ENCODE data around the gene MCU.

DNA sequence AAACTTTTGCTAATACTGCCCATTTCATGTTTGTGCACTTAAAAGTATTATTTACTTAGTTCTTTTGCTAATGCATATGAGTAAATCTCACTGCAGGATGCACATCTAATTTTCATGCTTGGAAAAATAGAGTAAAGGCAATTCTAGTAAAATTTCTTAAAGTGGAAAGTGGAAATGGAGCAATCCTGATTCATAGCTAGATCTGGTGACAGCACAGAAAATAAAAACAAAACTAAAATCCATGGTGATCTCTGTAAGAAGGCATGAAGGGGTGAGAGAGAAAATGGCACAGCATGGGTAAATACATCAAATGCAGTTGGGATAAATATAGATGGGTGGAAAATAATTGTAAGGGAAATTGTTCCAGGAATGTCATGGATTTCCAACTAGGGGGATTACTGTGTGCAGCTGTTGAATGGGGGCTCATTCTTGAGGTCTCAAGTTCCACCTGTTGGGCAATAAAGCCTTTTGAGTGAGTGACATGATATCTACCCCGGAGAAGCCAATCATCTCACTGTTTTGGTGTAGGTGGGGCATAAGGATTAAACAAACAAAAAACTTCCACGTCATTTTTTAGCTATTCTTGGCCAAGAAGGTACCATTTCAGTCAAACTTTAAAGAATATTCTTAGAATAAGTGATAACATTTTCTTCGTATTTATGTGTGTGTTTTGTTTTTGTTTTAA, 1.7 kb upstream of the MCU start:
- TF ChIP-seq ZNF384 (IDR thresholded peaks at IDR 0.05) (no peak), SP1 (IDR thresholded peaks at IDR 0.05) (no peak)

Data from HEK293T (cell line).